Mesenchymal stem cell (in vitro differentiated cells and primary cell): Measurements from ENCODE around the gene SLC9A8.
"Not testable (repeated sequence)": the region's sequence is repeated elsewhere in the genome, so short reads cannot be mapped to it uniquely, and the experiment has no call there.

Experiments
- DNase-seq: peaks from one replicate; pipeline ENCODE4 v3.0.0-alpha.2; 2013
- H2AFZ ChIP-seq: one replicate; pipeline ENCODE4 v1.6.1; 2013; ENCODE audit warnings: low read depth, mild to moderate bottlenecking, control low read depth, inconsistent platforms, low read length, moderate library complexity
- H2AK5ac ChIP-seq: 2 replicates; pipeline ENCODE4 v1.6.1; 2013; ENCODE audit warnings: low read length, moderate library complexity, mild to moderate bottlenecking, inconsistent platforms; ENCODE audit not compliant: severe bottlenecking
- H2BK120ac ChIP-seq: one replicate; pipeline ENCODE4 v1.6.1; 2013; ENCODE audit warnings: low read depth, mild to moderate bottlenecking, inconsistent platforms, low read length, moderate library complexity
- H2BK12ac ChIP-seq, 2 experiments: one replicate each; pipeline ENCODE4 v1.6.1; 2013; ENCODE audit warnings: inconsistent platforms in 2 of 2, low read length in 2 of 2, mild to moderate bottlenecking in 2 of 2, moderate library complexity in 2 of 2, control low read depth in 1 of 2
- H2BK15ac ChIP-seq: one replicate; pipeline ENCODE4 v1.6.1; 2013; ENCODE audit warnings: mild to moderate bottlenecking, low read depth, inconsistent platforms; ENCODE audit not compliant: poor library complexity, severe bottlenecking
- H2BK5ac ChIP-seq: 2 replicates; pipeline ENCODE4 v1.6.1; 2013; ENCODE audit warnings: low read depth, mild to moderate bottlenecking, low read length, control low read depth, inconsistent platforms; ENCODE audit not compliant: poor library complexity, severe bottlenecking
- H3K14ac ChIP-seq, 2 experiments: one replicate each; pipeline ENCODE4 v1.6.1; 2013; ENCODE audit warnings: inconsistent platforms in 2 of 2, low read length in 2 of 2, control low read depth in 1 of 2, mild to moderate bottlenecking in 1 of 2, moderate library complexity in 1 of 2
- H3K18ac ChIP-seq, 2 experiments: one replicate each; pipeline ENCODE4 v1.6.1; 2013; ENCODE audit warnings: inconsistent platforms in 2 of 2, low read length in 2 of 2, control low read depth in 1 of 2, low read depth in 1 of 2, mild to moderate bottlenecking in 1 of 2
- H3K23ac ChIP-seq, 2 experiments: one replicate each; pipeline ENCODE4 v1.6.1; 2013; ENCODE audit warnings: inconsistent platforms in 2 of 2, low read length in 2 of 2, mild to moderate bottlenecking in 2 of 2, moderate library complexity in 2 of 2, control low read depth in 1 of 2
- H3K27ac ChIP-seq: 2 replicates; pipeline ENCODE4 v1.5.1; 2013; ENCODE audit warnings: mild to moderate bottlenecking, moderate library complexity, low read length, control low read depth, inconsistent platforms; ENCODE audit not compliant: poor library complexity, severe bottlenecking
- H3K27me3 ChIP-seq, 2 experiments: 2 replicates each; pipeline versions ENCODE4 v1.6.1 to v1.7.0; 2013; ENCODE audit warnings: low read length in 2 of 2, mild to moderate bottlenecking in 2 of 2, moderate library complexity in 2 of 2, control low read depth in 1 of 2, inconsistent platforms in 1 of 2; ENCODE audit not compliant: control insufficient read depth in 1 of 2, insufficient read depth in 1 of 2
- H3K36me3 ChIP-seq, 2 experiments: 2 replicates each; pipeline versions ENCODE4 v1.6.1 to v1.7.0; 2013; ENCODE audit warnings: low read length in 2 of 2, control low read depth in 1 of 2, inconsistent platforms in 1 of 2, low read depth in 1 of 2, mild to moderate bottlenecking in 1 of 2; ENCODE audit not compliant: insufficient read depth in 2 of 2, control insufficient read depth in 1 of 2
- H3K4ac ChIP-seq, 2 experiments: one replicate each; pipeline ENCODE4 v1.6.1; 2013; ENCODE audit warnings: inconsistent platforms in 2 of 2, low read length in 2 of 2, mild to moderate bottlenecking in 2 of 2, moderate library complexity in 2 of 2, control low read depth in 1 of 2, low read depth in 1 of 2
- H3K4me1 ChIP-seq: 2 replicates; pipeline ENCODE4 v1.6.1; 2013; ENCODE audit warnings: low read depth, low read length, control low read depth; ENCODE audit not compliant: control insufficient read depth, insufficient read depth
- H3K4me2 ChIP-seq: 2 replicates; pipeline ENCODE4 v1.6.1; 2013; ENCODE audit warnings: low read length, mild to moderate bottlenecking, inconsistent platforms; ENCODE audit not compliant: poor library complexity, severe bottlenecking
- H3K4me3 ChIP-seq, 2 experiments: 2 replicates each; pipeline versions ENCODE4 v1.5.1 to v1.7.0; 2013; ENCODE audit warnings: low read length in 2 of 2, mild to moderate bottlenecking in 2 of 2, control low read depth in 1 of 2, low read depth in 1 of 2; ENCODE audit not compliant: insufficient read depth in 1 of 2
- H3K79me1 ChIP-seq: replicated peaks from 2 replicates; pipeline ENCODE4 v1.6.1; 2013; ENCODE audit warnings: mild to moderate bottlenecking, control low read depth, low read length, inconsistent platforms; ENCODE audit not compliant: poor library complexity, severe bottlenecking
- H3K9ac ChIP-seq: 2 replicates; pipeline ENCODE4 v1.7.0; 2013; ENCODE audit warnings: mild to moderate bottlenecking, low read length, moderate library complexity
- H3K9me3 ChIP-seq: 2 replicates; pipeline ENCODE4 v1.7.0; 2013; ENCODE audit warnings: mild to moderate bottlenecking, low read length; ENCODE audit not compliant: control insufficient read depth
- H4K8ac ChIP-seq: one replicate; pipeline ENCODE4 v1.6.1; 2013; ENCODE audit warnings: inconsistent platforms, mild to moderate bottlenecking, low read length, moderate library complexity
- H4K91ac ChIP-seq: one replicate; pipeline ENCODE4 v1.6.1; 2013; ENCODE audit warnings: mild to moderate bottlenecking, low read length, inconsistent platforms
- WGBS: methylation state at CpG from one replicate; pipeline ENCODE4 v1.1.7; 2013; ENCODE audit warnings: mixed read lengths; 5-methylcytosine and 5-hydroxymethylcytosine counted together

SLC9A8 gene

DNA sequence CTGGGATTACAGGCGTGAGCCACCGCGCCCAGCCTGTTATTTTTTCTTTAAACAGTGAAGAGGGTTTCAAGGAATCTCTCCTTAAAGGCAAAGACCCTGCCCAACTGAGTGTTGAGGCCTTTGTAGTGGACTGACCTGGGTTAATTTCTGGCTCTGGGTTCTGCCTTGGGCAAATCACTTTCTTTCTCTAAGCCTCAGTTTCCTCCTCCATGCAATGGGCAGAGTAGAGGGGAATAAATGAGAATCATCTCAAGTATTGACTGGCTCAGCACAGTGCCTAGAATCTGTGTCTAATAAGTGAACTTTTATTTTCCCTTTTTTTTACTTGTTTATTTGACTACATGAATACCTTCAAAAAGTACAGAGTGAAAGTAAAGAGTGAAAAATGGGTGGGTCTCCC lies 31.0 kb upstream of the SLC9A8 start:
- WGBS = 94% methylated on average over 3 of the region's 3 CpGs

DNA sequence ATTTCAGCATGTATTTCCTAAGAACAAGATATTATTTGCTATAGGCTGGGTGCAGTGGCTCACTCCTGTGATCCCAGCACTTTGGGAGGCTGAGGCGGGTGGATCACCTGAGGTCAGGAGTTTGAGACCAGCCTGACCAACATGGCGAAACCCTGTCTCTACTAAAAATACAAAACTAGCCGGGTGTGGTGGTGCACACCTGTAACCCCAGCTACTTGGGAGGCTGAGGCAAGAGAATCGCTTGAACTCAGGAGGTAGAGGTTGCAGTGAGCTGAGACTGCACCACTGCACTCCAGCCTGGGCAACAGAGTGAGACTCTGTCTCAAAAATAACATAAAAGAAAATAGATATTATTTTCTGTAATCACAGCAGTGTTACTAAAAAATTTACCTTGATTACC lies 30.2 kb upstream of the SLC9A8 start:
- H3K36me3 ChIP-seq, H3K4ac ChIP-seq, H2BK5ac ChIP-seq, H3K27me3 ChIP-seq, H2AFZ ChIP-seq, H2BK15ac ChIP-seq, H2AK5ac ChIP-seq, H2BK120ac ChIP-seq, H4K8ac ChIP-seq, H3K79me1 ChIP-seq, H3K23ac ChIP-seq, H3K4me2 ChIP-seq, H3K4me1 ChIP-seq, H2BK12ac ChIP-seq, H3K18ac ChIP-seq, H3K14ac ChIP-seq, H4K91ac ChIP-seq, H3K9ac ChIP-seq, H3K27ac ChIP-seq, H3K4me3 ChIP-seq, DNase-seq, H3K9me3 ChIP-seq: not testable (repeated sequence)
- WGBS = 100% methylated on average over 4 of the region's 4 CpGs

More for the DNA sequence above, 31.0 kb upstream of the SLC9A8 start:
- no peaks in the 10 kb centered on the region for H3K9me3 ChIP-seq
- no peaks in the 10 kb centered on the region for H3K36me3 ChIP-seq
- no peak overlapping the region for H3K9ac ChIP-seq
- no peak overlapping the region for H2AFZ ChIP-seq
- H2BK15ac ChIP-seq = no peak overlapping the region
- H3K4ac ChIP-seq = no peak overlapping the region
- H3K14ac ChIP-seq = no peak overlapping the region
- peaks cover 2% of the 10 kb centered on the region for H3K4me1 ChIP-seq
- no peak overlapping the region for H2AK5ac ChIP-seq
- no peak overlapping the region for H4K91ac ChIP-seq
- no peak overlapping the region for H3K23ac ChIP-seq
- H2BK120ac ChIP-seq = no peak overlapping the region
- no peak overlapping the region for H2BK12ac ChIP-seq
- no peak for DNase-seq
- H3K27me3 ChIP-seq = no peaks in the 10 kb centered on the region
- H3K4me3 ChIP-seq = no peak overlapping the region
- H3K27ac ChIP-seq = no peak overlapping the region
- no peak overlapping the region for H3K18ac ChIP-seq
- H3K79me1 ChIP-seq = no peaks in the 10 kb centered on the region
- H2BK5ac ChIP-seq = no peak overlapping the region
- no peak overlapping the region for H3K4me2 ChIP-seq
- H4K8ac ChIP-seq = no peak overlapping the region

DNA sequence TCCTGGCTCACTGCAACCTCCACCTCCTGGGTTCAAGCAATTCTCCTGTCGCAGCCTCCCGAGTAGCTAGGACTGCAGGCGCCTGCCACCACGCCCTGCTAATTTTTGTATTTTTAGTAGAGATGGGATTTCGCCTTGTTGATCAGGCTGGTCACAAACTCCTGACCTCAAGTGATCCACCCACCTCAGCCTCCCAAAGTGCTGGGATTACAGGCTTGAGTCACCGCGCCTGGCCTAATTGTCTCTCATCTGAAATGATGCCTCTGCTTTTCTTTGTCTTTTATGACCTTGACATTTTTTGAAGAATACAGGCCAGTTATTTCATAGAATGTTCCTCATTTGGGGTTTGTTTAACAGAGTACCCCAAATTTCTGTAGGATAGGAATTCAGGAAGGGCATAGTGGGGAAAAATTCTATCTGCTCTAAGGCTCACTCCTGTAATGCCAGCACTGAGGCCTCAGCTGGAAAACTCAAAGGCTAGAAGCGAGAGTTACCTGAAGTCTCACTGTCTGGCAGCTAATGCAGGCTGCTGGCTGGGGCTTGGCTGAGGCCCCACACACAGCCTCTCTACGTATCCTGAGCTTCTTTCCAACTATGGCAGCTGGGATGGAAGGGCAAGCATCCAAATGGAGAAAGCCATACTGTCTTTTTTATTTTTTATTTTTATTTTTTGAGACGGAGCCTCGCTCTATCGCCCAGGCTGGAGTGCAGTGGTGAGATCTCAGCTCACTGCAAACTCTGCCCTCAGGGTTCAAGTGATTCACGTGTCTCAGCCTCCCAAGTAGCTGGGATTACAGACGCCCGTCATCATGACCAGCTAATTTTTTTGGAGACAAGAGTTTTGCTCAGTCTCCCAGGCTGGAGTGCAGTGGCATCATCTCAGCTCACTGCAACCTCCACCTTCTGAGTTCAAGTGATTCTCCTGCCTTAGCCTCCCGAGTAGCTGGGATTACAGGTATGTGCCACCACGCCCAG lies 29.3 kb upstream of the SLC9A8 start:
- H3K4ac ChIP-seq, H3K9me3 ChIP-seq, H4K91ac ChIP-seq, H3K4me1 ChIP-seq, H2BK120ac ChIP-seq, H3K4me3 ChIP-seq, DNase-seq, H3K14ac ChIP-seq, H4K8ac ChIP-seq, H2BK5ac ChIP-seq, H2AFZ ChIP-seq, H2BK15ac ChIP-seq, H3K36me3 ChIP-seq, H3K9ac ChIP-seq, H2BK12ac ChIP-seq, H2AK5ac ChIP-seq, H3K18ac ChIP-seq, H3K79me1 ChIP-seq, H3K4me2 ChIP-seq, H3K23ac ChIP-seq, H3K27me3 ChIP-seq, H3K27ac ChIP-seq: not testable (repeated sequence)
- WGBS = 95% methylated on average over 11 of the region's 17 CpGs

DNA sequence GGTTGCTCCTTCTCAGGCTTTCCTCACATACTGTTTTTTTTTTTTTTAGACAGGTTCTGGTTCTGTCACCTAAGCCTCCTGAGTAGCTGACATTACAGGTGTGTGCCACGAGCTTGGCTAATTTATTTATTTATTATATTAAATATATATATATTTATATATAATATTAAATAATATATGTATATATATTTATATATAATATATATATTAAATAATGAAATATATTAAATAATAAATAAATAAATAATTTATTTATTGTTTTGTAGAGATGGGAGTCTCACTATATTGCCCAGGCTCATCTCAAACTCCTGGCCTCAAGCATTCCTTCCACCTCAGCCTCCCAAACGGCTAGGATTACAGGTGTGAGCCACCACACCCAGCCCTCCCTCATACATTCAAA lies 28.3 kb upstream of the SLC9A8 start:
- H3K4me2 ChIP-seq = no peak overlapping the region
- H3K27ac ChIP-seq = no peak overlapping the region
- H2BK15ac ChIP-seq = no peak overlapping the region
- H3K9me3 ChIP-seq = no peaks in the 10 kb centered on the region
- H2BK5ac ChIP-seq = no peak overlapping the region
- no peak overlapping the region for H3K18ac ChIP-seq
- H4K91ac ChIP-seq = no peak overlapping the region
- no peak overlapping the region for H3K4ac ChIP-seq
- WGBS = 4% methylated on average over 1 of the region's 2 CpGs
- H3K14ac ChIP-seq = no peak overlapping the region
- no peak overlapping the region for H3K23ac ChIP-seq
- H3K9ac ChIP-seq = no peak overlapping the region
- no peak overlapping the region for H2AFZ ChIP-seq
- no peak overlapping the region for H2AK5ac ChIP-seq
- no peak for DNase-seq
- no peaks in the 10 kb centered on the region for H3K27me3 ChIP-seq
- no peak overlapping the region for H3K4me3 ChIP-seq
- H4K8ac ChIP-seq = no peak overlapping the region
- no peaks in the 10 kb centered on the region for H3K36me3 ChIP-seq
- no peaks in the 10 kb centered on the region for H3K79me1 ChIP-seq
- H2BK120ac ChIP-seq = no peak overlapping the region
- H2BK12ac ChIP-seq = no peak overlapping the region
- peaks cover 2% of the 10 kb centered on the region for H3K4me1 ChIP-seq
